Esophagus squamous epithelium (tissue), 4 donors: ENCODE data around the gene DIRAS2.

Experiments used
- POLR2A ChIP-seq, 4 donors: fragments of 450-650 bp; IDR thresholded peaks; one replicate each; pipeline ENCODE4 v1.6.1; 2017; ENCODE audit warnings: antibody characterized with exemption in 4 of 4, mild to moderate bottlenecking in 4 of 4, moderate library complexity in 3 of 4
- TF ChIP-seq, protein P1 (sequence below), 6 experiments: fragments of 450-650 bp in 4 of 6; fragments of 200-600 bp in 2 of 6; sonication (generic) in 2 of 6; IDR thresholded peaks; one replicate each; pipeline ENCODE4 v1.5.1; 2016 to 2019; ENCODE audit warnings: antibody characterized with exemption in 6 of 6, mild to moderate bottlenecking in 4 of 6, moderate library complexity in 4 of 6

DNA sequence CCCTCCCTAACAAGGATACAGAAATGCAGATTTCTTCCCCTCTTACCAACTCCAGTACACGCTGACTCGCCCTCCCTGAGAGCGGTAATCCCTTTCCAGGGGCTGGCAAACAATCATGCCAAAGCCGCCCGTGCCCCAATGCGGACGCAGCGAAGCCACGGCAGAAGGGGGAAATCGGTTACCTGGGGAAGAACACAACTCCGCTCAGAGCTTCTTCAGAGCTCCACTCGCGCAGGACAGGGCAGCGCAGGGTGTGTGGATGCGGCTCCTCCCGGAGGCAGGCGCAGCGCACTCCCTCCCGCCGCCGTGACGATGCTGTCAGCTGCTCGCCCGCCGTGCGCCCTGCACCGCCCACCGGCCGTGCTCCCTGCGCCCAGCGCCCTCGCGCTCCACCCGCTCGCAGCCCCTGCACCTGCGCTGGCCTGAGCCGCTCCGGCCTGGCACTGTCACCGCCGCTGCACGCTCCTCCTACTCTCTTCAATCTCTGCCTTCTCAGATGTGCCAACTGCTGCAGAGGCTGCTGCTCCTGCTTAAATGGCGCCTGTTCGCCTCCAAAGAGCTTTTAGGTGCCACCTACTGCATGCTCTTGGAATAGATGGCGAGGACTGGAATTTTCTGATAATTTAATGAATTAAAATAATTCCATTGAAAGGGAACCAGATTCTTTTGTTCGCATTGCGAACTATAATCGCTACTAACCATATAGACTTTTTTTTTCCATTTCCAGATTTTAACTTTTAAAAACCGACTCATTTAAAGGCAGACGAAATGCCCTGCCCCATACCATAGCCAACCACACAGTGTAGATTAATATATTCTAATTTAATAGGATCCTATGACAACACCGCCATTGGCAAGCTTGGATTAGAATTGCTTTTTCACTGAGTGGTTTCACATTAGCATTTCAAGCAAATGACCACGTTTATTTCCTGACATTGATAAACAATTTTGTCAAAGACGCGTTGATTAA, at the start of gene DIRAS2:
- TF ChIP-seq POLR2A (IDR thresholded peaks at IDR 0.05): no peak
- TF ChIP-seq, protein P1, sequence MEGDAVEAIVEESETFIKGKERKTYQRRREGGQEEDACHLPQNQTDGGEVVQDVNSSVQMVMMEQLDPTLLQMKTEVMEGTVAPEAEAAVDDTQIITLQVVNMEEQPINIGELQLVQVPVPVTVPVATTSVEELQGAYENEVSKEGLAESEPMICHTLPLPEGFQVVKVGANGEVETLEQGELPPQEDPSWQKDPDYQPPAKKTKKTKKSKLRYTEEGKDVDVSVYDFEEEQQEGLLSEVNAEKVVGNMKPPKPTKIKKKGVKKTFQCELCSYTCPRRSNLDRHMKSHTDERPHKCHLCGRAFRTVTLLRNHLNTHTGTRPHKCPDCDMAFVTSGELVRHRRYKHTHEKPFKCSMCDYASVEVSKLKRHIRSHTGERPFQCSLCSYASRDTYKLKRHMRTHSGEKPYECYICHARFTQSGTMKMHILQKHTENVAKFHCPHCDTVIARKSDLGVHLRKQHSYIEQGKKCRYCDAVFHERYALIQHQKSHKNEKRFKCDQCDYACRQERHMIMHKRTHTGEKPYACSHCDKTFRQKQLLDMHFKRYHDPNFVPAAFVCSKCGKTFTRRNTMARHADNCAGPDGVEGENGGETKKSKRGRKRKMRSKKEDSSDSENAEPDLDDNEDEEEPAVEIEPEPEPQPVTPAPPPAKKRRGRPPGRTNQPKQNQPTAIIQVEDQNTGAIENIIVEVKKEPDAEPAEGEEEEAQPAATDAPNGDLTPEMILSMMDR (IDR thresholded peaks at IDR 0.05): peak in 5 of 6 experiments; percentile 27 to 64 (median 47)
